ENCODE data around the gene NABP2.
"Not testable (repeated sequence)": the region's sequence is repeated elsewhere in the genome, so short reads cannot be mapped to it uniquely, and the experiment has no call there.

Gene NABP2

GRCh38 chr12:56224102-56224701, at the start of gene NABP2:
Gene NABP2 (plus strand): TSS chr12:56224342. CDS start chr12:56224857, 515 bp downstream.
- DNase-seq (ENCODE audit: low read depth in 1 of 2, low spot score in 1 of 2): peak; percentile 86 to 94

DNA sequence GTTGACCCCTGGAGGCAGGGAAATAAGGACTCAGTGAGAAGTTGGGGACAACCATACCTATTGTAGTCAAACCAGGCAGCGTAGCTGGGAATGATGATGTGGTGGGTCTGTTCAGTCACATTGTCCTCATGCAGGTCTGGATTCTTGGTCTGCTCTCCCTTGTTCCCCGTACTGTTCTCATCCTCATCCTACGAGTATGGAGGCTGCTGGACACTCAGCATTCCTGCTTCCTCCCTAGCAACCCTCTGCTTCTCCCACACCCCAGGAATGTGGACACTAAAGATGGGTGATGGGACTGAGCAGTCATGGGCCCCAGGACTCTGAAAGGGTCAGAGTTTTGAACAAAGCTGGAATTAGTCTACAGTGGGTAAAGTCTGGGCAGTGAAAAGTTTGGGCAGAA, 45.8 kb upstream of the NABP2 start:
- DNase-seq (ENCODE audit: low read depth in 1 of 2, low spot score in 1 of 2): no peak

GRCh38 chr12:56186957-56187356, 37.2 kb upstream of the NABP2 start:
- DNase-seq (ENCODE audit: low read depth in 1 of 2, low spot score in 1 of 2): no peak

DNA sequence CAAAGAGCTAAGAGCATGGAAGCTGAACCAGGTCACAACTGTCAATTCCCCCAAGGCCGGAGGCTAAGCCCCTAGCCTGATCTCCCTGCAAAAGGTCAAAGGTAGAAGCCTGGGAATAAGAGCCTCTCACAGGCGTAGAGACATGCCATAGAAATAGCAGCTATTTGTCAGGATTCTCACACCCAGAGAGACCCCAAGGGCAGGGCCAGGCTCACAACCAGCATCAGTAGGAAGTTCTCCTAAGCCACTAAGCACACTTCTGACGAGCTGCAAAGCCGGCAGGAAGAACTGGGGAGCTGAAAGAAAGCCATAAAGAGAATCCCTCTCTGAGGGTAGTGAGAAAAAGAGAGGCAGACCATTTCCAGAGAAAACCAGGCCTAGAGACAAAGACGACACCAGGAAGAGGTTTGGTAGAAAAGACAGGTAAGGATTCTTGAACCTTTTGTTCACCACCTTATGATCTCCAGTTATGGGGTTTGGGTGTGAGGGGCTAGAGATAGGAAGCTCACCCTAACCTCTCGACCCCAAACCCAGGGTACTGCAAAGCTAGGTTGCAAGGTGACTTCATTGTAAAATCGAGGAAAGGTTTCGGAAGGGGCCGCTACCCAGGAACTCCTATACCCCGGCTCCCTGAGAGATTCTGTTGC, 35.9 kb upstream of the NABP2 start:
- DNase-seq (ENCODE audit: low read depth in 1 of 2, low spot score in 1 of 2): no peak

- no peak for DNase-seq (ENCODE audit: low read depth in 1 of 2, low spot score in 1 of 2)
Observed at GRCh38 chr12:56188778-56189098, 35.4 kb upstream of the NABP2 start.

DNA sequence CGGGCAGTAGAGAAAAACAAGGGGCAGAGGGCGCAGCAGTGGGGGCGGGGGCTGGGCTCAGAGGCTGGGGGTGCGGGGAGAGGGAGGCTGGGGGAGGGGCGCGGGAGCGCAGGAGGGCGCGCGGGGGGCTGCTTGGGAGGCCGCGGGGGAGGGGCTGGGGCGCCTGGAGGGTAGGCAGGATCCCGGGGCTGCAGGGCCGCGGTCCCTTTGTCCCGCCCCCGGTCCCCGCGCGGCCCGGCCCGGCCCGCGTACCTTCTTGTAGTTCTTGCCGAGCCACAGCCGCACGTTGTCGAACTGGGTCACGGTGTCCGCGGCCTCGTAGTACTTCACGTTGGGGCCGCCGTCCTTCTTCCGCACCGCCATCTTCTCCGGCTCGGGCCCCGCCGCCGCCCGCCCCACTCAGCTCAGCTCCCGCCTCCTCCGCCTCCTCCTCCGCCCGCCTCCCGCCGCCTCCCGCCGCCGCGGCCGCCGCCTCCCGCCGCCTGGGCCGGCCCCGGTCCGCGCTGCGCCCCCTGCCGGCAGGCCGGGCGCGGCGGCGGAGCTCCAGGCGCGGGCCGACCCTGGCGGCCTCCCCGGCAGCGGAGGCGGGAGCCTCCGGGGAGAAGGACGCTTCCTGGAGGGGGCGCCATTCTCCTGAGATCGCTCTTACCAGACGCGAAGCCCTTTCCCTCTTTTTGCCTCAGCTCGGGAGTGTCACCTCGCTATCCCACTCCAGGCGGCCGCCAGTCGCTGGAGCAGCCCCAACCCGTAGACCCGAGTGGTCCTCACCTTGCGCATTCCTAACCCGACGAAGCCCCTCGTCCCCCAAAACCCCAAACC, 34.8 kb upstream of the NABP2 start, which contains the start of gene SMARCC2:
Gene SMARCC2 (minus strand): TSS at position 385 of the 819 bp plus-strand sequence. CDS start 22 bp downstream, at position 363.
- peak; percentile 55 to 78 for DNase-seq (ENCODE audit: low read depth in 1 of 2, low spot score in 1 of 2)

GRCh38 chr12:56189918-56190694, 34.0 kb upstream of the NABP2 start:
- peak; percentile 46 to 73 for DNase-seq (ENCODE audit: low read depth in 1 of 2, low spot score in 1 of 2)

DNA sequence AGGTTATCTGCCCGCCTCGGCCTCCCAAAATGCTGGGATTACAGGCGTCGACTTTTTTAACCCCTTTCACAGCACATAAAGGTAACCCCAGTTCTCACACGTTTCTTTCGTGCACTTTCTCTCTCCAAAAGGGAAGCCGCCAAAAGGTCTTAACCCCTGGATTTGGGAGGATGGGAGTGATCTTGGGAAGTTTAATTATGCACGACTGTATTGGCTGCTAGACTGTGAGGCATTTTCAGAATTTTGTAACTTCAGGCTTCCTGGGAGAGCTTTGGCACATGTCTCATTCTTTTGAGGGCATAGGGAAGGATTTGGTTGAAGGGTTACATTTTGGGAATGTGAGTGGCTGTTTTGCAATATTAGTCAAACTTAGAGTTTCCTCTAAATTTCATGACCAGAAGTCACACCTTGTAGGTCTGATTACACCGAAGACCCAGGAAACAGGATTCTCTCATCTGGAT, 33.4 kb upstream of the NABP2 start:
- DNase-seq (ENCODE audit: low read depth in 1 of 2, low spot score in 1 of 2): no peak

GRCh38 chr12:56192582-56192981, 31.6 kb upstream of the NABP2 start:
- no peak for DNase-seq (ENCODE audit: low read depth in 1 of 2, low spot score in 1 of 2)

DNA sequence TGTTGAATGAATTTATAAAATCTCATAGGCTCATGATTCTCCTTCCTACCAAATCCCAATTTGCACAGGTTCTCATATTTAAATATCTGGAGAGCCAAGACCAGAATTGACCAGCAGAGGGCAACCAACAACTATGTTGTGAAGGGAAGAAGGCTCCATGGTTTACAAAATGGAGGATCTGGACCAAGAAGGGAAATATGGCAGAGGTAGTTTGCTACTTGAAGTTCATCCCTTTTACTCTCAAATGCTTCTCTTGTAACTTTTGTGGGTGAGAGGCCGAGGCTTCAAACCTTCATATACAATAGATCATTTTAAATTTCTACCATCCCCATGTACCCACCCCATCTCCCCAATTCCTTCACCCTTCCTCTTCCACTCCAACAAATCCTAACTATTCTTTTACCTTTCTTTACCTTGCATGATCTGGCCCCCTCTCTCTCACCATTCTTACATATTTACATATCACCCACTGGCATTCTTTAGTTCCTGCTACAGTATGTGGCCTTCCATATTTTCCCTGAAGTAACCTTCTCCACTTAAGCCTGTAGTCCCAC, 31.0 kb upstream of the NABP2 start:
- DNase-seq (ENCODE audit: low read depth in 1 of 2, low spot score in 1 of 2): peak in 1 of 2 donors; percentile 44

GRCh38 chr12:56196818-56197550, 27.2 kb upstream of the NABP2 start:
- not testable (repeated sequence) for DNase-seq (ENCODE audit: low read depth in 1 of 2, low spot score in 1 of 2)

DNA sequence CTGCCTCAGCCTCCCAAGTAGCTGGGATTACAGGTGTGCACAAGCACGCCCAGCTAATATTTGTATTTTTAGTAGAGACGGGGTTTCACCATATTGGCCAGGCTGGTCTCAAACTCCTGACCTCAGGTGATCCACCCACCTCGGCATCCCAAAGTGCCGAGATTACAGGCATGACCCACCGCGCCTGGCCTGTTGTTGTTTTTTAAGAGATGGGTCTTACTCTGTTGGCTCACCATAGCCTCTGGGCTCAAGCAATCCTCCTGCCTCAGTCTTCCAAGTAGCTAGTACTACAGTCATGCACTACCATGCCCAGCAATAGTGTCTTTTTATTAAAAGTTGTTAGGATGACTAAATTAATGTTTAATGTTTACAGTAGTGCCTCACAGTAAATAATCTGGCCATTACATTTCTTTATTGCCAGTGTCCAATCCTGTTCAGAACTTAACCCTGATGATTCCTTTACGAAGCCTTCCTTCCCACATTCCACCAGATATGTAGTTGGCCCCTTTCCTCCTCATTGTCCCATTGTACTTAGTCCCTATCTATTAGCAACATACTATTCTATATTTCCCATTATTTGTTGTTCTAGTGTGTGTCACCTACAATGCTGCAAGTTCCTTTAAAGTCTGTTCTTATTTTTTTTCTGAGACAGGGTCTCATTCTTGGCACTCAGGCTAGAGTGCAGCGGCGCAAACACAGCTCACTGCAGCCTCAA, 26.1 kb upstream of the NABP2 start:
- no peak for DNase-seq (ENCODE audit: low read depth in 1 of 2, low spot score in 1 of 2)

GRCh38 chr12:56198836-56199235, 25.3 kb upstream of the NABP2 start:
- DNase-seq (ENCODE audit: low read depth in 1 of 2, low spot score in 1 of 2): no peak

- no peak for DNase-seq (ENCODE audit: low read depth in 1 of 2, low spot score in 1 of 2)
Observed at GRCh38 chr12:56202366-56202765, 21.8 kb upstream of the NABP2 start.

- no peak for DNase-seq (ENCODE audit: low read depth in 1 of 2, low spot score in 1 of 2)
Observed at GRCh38 chr12:56202838-56203237, 21.3 kb upstream of the NABP2 start.

GRCh38 chr12:56204275-56204674, 19.9 kb upstream of the NABP2 start:
- no peak for DNase-seq (ENCODE audit: low read depth in 1 of 2, low spot score in 1 of 2)

GRCh38 chr12:56205445-56205844, 18.7 kb upstream of the NABP2 start:
- no peak for DNase-seq (ENCODE audit: low read depth in 1 of 2, low spot score in 1 of 2)

DNA sequence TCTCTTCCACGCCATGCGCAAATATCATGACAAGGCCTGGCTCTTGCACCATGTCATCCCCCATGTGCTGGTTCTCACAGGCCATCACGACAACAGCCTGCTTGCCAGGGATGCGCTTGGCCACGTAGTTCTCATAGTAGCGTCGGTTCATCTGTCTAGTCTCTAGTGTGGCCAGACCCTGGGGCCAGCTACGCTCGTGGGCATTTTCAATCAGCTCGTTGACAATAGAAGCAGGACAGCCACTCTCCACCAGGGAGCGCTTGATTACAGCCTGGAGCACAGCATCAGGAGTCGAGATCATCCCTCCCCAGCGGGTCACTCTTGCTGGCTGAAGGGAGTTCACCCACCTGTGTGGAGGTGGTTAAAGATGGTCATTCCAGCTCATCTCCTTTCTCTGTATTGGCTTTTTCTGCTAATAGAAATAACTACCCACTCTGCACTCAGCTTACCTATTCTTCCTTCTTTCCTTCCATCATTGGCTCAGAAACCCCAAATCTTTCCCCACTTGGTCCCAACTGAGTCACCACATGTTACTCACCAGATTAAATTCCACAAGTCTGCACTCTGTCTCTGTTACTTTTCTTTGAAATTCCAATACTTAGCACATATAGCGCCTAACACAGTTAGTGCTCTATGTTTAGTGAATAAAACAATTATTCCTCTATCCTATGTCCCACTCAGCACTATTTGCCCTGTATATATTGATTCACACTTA, 17.5 kb upstream of the NABP2 start:
- DNase-seq (ENCODE audit: low read depth in 1 of 2, low spot score in 1 of 2): no peak

- DNase-seq (ENCODE audit: low read depth in 1 of 2, low spot score in 1 of 2): no peak
Observed at GRCh38 chr12:56208006-56208405, 16.1 kb upstream of the NABP2 start.
